ENCODE results near the gene ENOSF1.

- TF ChIP-seq, protein P1, sequence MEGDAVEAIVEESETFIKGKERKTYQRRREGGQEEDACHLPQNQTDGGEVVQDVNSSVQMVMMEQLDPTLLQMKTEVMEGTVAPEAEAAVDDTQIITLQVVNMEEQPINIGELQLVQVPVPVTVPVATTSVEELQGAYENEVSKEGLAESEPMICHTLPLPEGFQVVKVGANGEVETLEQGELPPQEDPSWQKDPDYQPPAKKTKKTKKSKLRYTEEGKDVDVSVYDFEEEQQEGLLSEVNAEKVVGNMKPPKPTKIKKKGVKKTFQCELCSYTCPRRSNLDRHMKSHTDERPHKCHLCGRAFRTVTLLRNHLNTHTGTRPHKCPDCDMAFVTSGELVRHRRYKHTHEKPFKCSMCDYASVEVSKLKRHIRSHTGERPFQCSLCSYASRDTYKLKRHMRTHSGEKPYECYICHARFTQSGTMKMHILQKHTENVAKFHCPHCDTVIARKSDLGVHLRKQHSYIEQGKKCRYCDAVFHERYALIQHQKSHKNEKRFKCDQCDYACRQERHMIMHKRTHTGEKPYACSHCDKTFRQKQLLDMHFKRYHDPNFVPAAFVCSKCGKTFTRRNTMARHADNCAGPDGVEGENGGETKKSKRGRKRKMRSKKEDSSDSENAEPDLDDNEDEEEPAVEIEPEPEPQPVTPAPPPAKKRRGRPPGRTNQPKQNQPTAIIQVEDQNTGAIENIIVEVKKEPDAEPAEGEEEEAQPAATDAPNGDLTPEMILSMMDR (conservative IDR thresholded peaks at IDR 0.05): no peak
- TF ChIP-seq EZH2 (IDR thresholded peaks at IDR 0.05; ENCODE audit: low read depth): no peak
These were observed 30.4 kb downstream of the ENOSF1 start for GRCh38 chr18:681985-682384.
